ENCODE results near the gene OR4N5.

- TF ChIP-seq CTCF (IDR thresholded peaks at IDR 0.05): no peak
- no peak for TF ChIP-seq POLR2A (IDR thresholded peaks at IDR 0.05)
- TF ChIP-seq EP300 (IDR thresholded peaks at IDR 0.05): no peak
Measured at GRCh38 chr14:20143911-20144310, 5.3 kb downstream of the OR4N5 start.

Measured in tibial nerve (tissue), 4 donors.